HS-5 (cell line): ENCODE data around the gene ADGRL4.
"Not testable (repeated sequence)": the region's sequence is repeated elsewhere in the genome, so short reads cannot be mapped to it uniquely, and the experiment has no call there.

Source experiments
- DNase-seq: peaks from one replicate; pipeline ENCODE4 v3.0.0-alpha.2; 2012; ENCODE audit warnings: low read depth

The ADGRL4 gene

GRCh38 chr1:78916986-78917385 is 89.5 kb downstream of the ADGRL4 start:
- DNase-seq = no peak

- DNase-seq = no peak
Observed at GRCh38 chr1:78913950-78914349, 92.6 kb downstream of the ADGRL4 start.

DNA sequence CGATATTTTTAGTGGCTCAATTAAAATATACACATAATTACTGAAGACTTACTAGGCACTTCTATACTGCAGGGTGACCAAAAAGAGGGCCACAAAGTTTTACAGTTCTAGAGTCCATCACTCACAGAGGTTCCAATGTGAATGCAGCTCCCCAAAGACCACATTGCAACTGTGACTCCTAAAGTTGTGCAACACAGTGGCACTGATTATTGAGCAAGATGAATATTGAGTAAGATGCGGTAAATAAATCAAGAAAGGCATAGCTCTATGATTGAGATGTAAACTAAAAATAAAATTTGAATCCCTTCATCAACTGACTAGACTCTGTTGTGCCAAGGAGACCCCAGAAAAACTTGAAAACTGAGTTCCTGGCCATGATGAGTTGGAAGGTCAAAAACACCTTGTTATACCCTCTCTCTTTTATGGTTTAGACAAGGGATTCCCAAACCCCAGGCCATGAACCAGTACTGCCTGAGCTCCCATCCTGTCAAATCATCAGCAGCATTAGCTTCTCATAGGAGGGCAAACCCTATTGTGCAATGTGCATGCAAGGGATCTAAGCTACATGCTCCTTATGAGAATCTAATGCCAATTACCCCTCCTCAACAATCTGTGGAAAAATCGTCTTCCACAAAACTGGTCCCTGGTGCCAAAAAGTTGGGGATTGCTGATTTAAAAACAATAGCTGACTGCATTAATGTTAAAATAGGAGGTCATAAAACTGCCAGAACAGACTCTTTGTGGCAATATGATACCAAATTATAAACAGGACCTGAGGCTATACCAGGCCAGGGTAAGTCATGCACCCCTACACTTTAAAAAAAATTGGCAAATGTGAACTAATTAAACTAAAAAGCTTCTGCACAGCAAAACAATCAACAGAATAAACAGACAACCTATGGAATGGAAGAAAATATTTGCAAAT is 94.3 kb downstream of the ADGRL4 start:
- DNase-seq = no peak

GRCh38 chr1:78902641-78903040 is 103.9 kb downstream of the ADGRL4 start:
- no peak for DNase-seq

DNA sequence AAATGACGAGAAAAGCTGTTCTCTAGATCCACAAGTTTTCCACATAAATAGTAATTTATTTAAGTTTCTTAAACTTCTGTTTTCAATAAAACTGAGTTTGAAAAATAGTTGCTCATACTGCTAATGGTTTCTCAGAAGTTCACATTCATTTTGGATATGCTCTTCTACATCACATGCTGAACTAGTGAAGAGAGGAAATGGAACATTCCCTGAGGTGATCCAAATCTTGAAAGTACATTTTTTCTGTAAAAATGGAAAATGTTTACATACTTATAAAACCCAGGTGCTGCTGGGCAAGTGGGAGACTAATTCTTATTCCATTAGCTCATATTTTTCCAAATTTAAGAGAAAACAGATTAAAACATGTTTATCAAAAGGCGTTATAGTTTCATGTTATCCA is 111.7 kb downstream of the ADGRL4 start:
- DNase-seq = no peak

GRCh38 chr1:78892260-78892840 is 114.2 kb downstream of the ADGRL4 start:
- peak; percentile 16 for DNase-seq

DNA sequence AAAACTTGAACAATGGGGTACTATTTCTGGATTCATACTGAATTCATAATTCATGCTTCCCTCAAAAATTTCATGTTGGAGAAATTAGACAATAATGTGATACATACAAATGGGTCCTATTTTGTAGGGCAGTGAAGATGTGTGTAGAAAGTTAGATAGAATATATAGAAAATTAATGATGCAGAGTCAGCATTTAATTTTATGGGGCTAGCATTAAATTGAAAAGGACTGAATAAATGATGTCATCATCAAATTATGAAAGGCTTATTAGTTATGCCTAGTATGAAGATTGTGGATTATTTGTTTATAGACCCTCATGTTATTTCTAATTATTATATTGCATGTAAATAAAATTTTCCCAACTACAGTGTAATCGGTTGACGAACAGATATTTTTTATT is 119.1 kb downstream of the ADGRL4 start:
- DNase-seq = no peak

DNA sequence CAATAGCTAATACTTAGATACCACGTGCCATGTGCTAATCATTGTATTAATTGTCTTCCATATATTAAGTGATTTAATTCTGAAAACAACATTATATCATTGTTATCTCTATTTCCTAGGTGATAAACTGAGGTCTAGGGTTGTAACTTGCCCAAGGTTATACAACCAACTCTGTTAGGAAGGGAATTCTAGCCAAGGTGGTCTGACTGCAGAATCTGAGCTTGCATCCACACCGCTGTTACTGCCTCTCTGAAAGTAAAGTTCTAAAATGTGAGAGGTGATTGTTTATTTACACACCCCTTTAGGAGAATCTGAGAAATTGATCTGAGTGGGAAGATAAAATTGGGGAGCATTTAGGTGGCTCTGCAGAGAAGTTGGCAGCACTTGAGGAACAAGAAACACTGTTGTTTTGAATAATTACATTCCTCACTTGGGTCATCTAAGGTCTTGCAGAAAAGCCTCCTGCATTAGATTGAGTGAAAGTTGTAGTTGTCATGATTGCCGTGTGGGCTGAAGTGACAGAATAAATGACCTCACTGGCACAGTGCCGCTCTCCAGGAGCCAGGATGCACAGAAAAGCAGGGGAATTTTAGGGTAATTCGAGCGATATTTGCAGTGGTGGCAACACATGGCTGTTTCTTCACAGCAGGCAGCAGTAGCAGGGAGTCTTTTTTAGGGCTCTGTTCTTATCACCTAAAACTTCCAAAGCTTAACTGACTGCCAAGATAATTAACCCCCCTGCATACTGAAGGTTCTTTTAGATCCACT is 121.7 kb downstream of the ADGRL4 start:
- no peak for DNase-seq

DNA sequence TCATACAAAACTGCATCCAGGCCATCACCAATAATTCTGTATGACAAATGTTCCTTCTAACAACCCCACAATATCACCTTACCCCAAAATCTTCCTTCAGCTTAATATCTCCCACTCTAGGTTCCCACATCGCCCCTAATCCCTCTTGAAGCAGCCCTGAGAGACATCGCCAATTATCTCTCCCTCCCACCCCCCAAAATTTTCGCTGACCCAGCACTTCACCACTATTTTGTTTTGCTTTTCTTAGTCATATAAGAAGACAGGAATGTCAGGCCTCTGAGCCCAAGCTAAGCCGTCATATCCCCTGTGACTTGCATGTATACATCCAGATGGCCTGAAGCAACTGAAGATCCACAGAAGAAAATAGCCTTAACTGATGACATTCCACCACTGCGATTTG is 126.3 kb downstream of the ADGRL4 start:
- no peak for DNase-seq

GRCh38 chr1:78875986-78876385 is 130.5 kb downstream of the ADGRL4 start:
- not testable (repeated sequence) for DNase-seq

- peak; percentile 13 for DNase-seq
Observed at GRCh38 chr1:78872801-78873200, 133.7 kb downstream of the ADGRL4 start.

GRCh38 chr1:78871249-78871648 is 135.3 kb downstream of the ADGRL4 start:
- DNase-seq = no peak

- no peak for DNase-seq
Observed at GRCh38 chr1:78869136-78869535, 137.4 kb downstream of the ADGRL4 start.

- DNase-seq = no peak
Observed at GRCh38 chr1:78864175-78864574, 142.4 kb downstream of the ADGRL4 start.

DNA sequence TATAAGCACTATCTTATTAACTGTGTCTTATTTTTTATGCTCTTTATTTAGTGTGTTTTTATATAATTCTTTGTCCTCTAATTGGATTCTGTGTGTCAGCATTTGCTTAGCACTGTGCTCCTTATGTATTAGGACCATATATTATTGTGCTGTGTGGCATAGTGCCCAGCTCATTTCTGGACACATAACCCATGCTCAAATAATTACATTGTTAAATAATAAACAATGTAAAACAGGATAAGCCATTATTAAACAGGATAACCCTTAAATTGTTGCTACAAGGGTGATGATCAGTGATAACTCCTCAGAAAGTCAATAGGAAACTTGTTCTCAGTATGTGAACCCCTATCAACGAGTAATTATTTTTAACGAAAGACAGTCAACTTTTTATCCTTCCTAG is 150.4 kb downstream of the ADGRL4 start:
- DNase-seq = no peak

GRCh38 chr1:78855258-78855657 is 151.3 kb downstream of the ADGRL4 start:
- no peak for DNase-seq

DNA sequence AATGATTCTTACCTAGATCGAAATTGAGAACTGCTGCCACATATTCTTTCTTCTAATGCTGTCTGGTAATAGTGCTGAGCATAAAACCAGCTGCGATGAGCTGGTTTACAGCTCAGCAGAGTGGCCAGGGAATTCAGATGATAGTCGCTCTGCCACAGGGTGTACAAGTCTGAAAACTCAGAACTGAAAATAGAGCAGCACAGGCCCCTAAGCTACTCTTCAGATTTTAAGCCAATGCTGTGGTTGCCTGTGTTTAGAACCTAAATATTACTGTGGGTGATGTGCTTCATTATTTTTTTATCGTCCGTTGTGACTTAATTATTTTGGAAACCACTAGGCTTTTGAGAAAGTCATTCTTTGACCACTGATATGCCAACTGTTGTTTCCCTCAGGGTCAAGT is 152.0 kb downstream of the ADGRL4 start:
- no peak for DNase-seq

GRCh38 chr1:78843546-78843945 is 163.0 kb downstream of the ADGRL4 start:
- DNase-seq = no peak

- no peak for DNase-seq
Observed at GRCh38 chr1:78843111-78843510, 163.4 kb downstream of the ADGRL4 start.

- DNase-seq = no peak
Observed at GRCh38 chr1:78840453-78841271, 165.9 kb downstream of the ADGRL4 start.
